HUDEP-2 (cell line): ENCODE results near the gene MOCS1.

ENCODE experiments used
- DNase-seq, 76 experiments: peaks; one replicate each; lab custom pipeline; 2025; ENCODE audit not compliant: unreplicated experiment in 76 of 76; lab: John Stamatoyannopoulos, UW

MOCS1 gene

GRCh38 chr6:39950125-39950720 is 16.0 kb upstream of the MOCS1 start:
- no peak for DNase-seq

GRCh38 chr6:39948199-39948791 is 14.0 kb upstream of the MOCS1 start:
- no peak for DNase-seq

GRCh38 chr6:39947611-39948068 is 13.4 kb upstream of the MOCS1 start:
- no peak for DNase-seq

GRCh38 chr6:39945626-39946025 is 11.4 kb upstream of the MOCS1 start:
- no peak for DNase-seq

GRCh38 chr6:39942903-39943580 is 8.8 kb upstream of the MOCS1 start:
- DNase-seq: no peak

- DNase-seq: no peak
These were observed 7.6 kb upstream of the MOCS1 start for GRCh38 chr6:39941820-39942219.

- DNase-seq: no peak
These were observed 6.9 kb upstream of the MOCS1 start for GRCh38 chr6:39941138-39941537.

GRCh38 chr6:39938773-39939654 is 4.8 kb upstream of the MOCS1 start:
- no peak for DNase-seq

GRCh38 chr6:39937686-39938333 is 3.5 kb upstream of the MOCS1 start:
- no peak for DNase-seq

- no peak for DNase-seq
These were observed 2.6 kb upstream of the MOCS1 start for GRCh38 chr6:39936857-39937256.

GRCh38 chr6:39935241-39935640 is 979 bp upstream of the MOCS1 start:
- no peak for DNase-seq

- DNase-seq: no peak
These were observed 562 bp downstream of the MOCS1 start for GRCh38 chr6:39933669-39934130.

- no peak for DNase-seq
These were observed 1.8 kb downstream of the MOCS1 start for GRCh38 chr6:39932386-39932910.

GRCh38 chr6:39931607-39932006 is 2.7 kb downstream of the MOCS1 start:
- no peak for DNase-seq

GRCh38 chr6:39930540-39930939 is 3.7 kb downstream of the MOCS1 start:
- no peak for DNase-seq

GRCh38 chr6:39929733-39930461 is 4.4 kb downstream of the MOCS1 start:
- no peak for DNase-seq

GRCh38 chr6:39929039-39929732 is 5.1 kb downstream of the MOCS1 start:
- DNase-seq: no peak

- no peak for DNase-seq
These were observed 7.1 kb downstream of the MOCS1 start for GRCh38 chr6:39927159-39927558.

GRCh38 chr6:39926668-39927067 is 7.6 kb downstream of the MOCS1 start:
- DNase-seq: no peak
